Esophagus squamous epithelium (tissue), 4 donors: ENCODE data around the gene SATB2.

Experiments
- CTCF ChIP-seq, 6 experiments: fragments of 450-650 bp in 4 of 6; fragments of 200-600 bp in 2 of 6; sonication (generic) in 2 of 6; IDR thresholded peaks; one replicate each; pipeline ENCODE4 v1.5.1; 2016 to 2019; ENCODE audit warnings: antibody characterized with exemption in 6 of 6, mild to moderate bottlenecking in 4 of 6, moderate library complexity in 4 of 6
- POLR2A ChIP-seq, 4 donors: fragments of 450-650 bp; IDR thresholded peaks; one replicate each; pipeline ENCODE4 v1.6.1; 2017; ENCODE audit warnings: antibody characterized with exemption in 4 of 4, mild to moderate bottlenecking in 4 of 4, moderate library complexity in 3 of 4

DNA sequence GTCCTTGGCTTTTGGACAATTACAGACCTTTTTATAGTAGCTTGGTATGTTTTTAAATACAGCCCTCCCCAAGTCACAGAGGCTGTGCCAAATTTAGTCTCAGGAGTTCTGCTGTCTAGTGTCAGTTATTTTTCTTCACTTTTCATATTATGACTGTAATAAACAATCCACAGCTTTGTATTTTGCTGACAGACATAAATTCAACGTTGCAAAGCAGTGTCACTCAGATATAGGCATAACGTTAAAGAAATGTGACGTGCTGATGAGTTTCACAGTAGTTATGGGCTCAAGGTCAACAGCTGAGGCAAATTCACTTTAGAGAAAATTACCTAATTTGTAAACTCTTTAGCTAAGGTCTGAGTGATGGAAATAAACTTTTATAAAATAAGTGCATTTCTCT lies 151.6 kb downstream of the SATB2 start:
- TF ChIP-seq CTCF (IDR thresholded peaks at IDR 0.05) (no peak), POLR2A (IDR thresholded peaks at IDR 0.05) (no peak)
